CD8-positive, alpha-beta memory T cell (primary cell): ENCODE data around the gene CD83. TPM values are rescaled to one million over a fixed set of nuclear protein-coding genes. Genes with fewer than 3 reads are reported as not detected.

ENCODE experiments used
- CTCF ChIA-PET: fragments of 350-600 bp; sonication (Branson Sonifier 250); formaldehyde crosslinking; loops from one replicate; lab custom pipeline; 2021; ENCODE audit warnings: antibody characterized with exemption; lab: Charles Lee
- POLR2A ChIA-PET: fragments of 350-600 bp; sonication (Branson Sonifier 250); formaldehyde crosslinking; loops from one replicate; lab custom pipeline; 2021; ENCODE audit warnings: antibody characterized with exemption; lab: Charles Lee
- DNase-seq, 5 donors: peaks; one replicate each; pipeline versions ENCODE4 v3.0.0 to v3.0.0-alpha.2; 2020 to 2022; ENCODE audit warnings: mixed read lengths in 1 of 5
- H3K27ac ChIP-seq: one replicate; pipeline ENCODE4 v1.7.0; 2013; ENCODE audit warnings: low read depth, mild to moderate bottlenecking, low read length, moderate library complexity
- H3K27me3 ChIP-seq: 2 replicates; pipeline ENCODE4 v1.7.0; 2013; ENCODE audit warnings: low read length, mild to moderate bottlenecking; ENCODE audit not compliant: insufficient read depth, poor library complexity, severe bottlenecking
- H3K36me3 ChIP-seq: 2 replicates; pipeline ENCODE4 v1.7.0; 2013; ENCODE audit warnings: mild to moderate bottlenecking, low read length, moderate library complexity; ENCODE audit not compliant: insufficient read depth
- H3K4me1 ChIP-seq: 2 replicates; pipeline ENCODE4 v1.7.0; 2013; ENCODE audit warnings: mild to moderate bottlenecking, low read length, moderate library complexity; ENCODE audit not compliant: insufficient read depth
- H3K4me3 ChIP-seq: 2 replicates; pipeline ENCODE4 v1.7.0; 2013; ENCODE audit warnings: mild to moderate bottlenecking, low read length
- H3K9me3 ChIP-seq: 2 replicates; pipeline ENCODE4 v1.7.0; 2013; ENCODE audit warnings: mild to moderate bottlenecking, low read length
- H3K27ac Mint-ChIP-seq, 8 donors: one replicate each; pipeline ENCODE4 v1.8.0; 2020 to 2021; ENCODE audit warnings: mixed read lengths in 8 of 8, mild to moderate bottlenecking in 6 of 8, inconsistent platforms in 3 of 8, moderate library complexity in 3 of 8
- H3K27me3 Mint-ChIP-seq, 2 donors: one replicate each; pipeline ENCODE4 v1.8.0; 2020 to 2021; ENCODE audit warnings: mixed read lengths in 2 of 2, mild to moderate bottlenecking in 1 of 2, moderate library complexity in 1 of 2
- H3K36me3 Mint-ChIP-seq, 3 donors: one replicate each; pipeline ENCODE4 v1.8.0; 2020 to 2021; ENCODE audit warnings: mixed read lengths in 3 of 3, inconsistent platforms in 1 of 3, mild to moderate bottlenecking in 1 of 3
- H3K4me1 Mint-ChIP-seq, 3 donors: one replicate each; pipeline ENCODE4 v1.8.0; 2020 to 2021; ENCODE audit warnings: mixed read lengths in 3 of 3, inconsistent platforms in 1 of 3, mild to moderate bottlenecking in 1 of 3
- H3K4me3 Mint-ChIP-seq, 7 donors: one replicate each; pipeline ENCODE4 v1.8.0; 2020 to 2021; ENCODE audit warnings: mixed read lengths in 7 of 7, mild to moderate bottlenecking in 6 of 7, moderate library complexity in 4 of 7, inconsistent platforms in 2 of 7
- H3K9me3 Mint-ChIP-seq, 5 donors: one replicate each; pipeline ENCODE4 v1.8.0; 2020 to 2022; ENCODE audit warnings: mixed read lengths in 5 of 5, mild to moderate bottlenecking in 3 of 5, moderate library complexity in 2 of 5, inconsistent platforms in 1 of 5
- polyA plus RNA-seq: library from polyadenylated mRNA; unstranded; fragments of 300-500 nt; fragmentation: Illumina TruSeq; gene quantifications from one replicate; pipeline ENCODE4 v1.2.3, GENCODE V29; 2021
- total RNA-seq, 2 experiments: library from RNA; stranded (reverse); gene quantifications; one replicate each; pipeline ENCODE4 v1.2.3, GENCODE V29; 2021

The CD83 gene
- total and polyA plus RNA-seq, 3 experiments from 2014 or later, result 3.2 to 56.2 (median 53.3) TPM

DNA sequence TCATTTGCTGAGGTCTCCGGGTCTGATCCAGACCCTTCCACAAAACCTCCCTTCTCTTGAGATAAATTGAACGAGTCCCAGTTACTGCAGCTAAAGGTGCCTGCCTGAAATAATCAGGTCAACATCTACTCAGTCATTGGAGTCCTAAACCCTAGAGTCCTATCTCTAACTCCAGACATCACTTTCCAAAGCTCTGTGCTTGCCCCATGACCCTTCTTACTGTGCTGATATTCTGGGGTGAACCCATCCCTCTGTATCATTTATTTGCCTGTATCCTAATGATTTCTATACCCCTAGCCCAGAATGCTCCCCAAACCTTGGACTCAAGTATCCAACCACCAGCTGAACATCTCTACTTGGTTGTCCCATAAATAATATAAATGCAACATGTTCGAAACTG, 35.7 kb downstream of the CD83 start:
- peaks cover 0 to 1% (median 0%) of the 10 kb centered on the region in 3 donors for H3K36me3 Mint-ChIP-seq
- Histone ChIP-seq H3K4me3 (no peak overlapping the region), H3K4me1 (no peaks in the 10 kb centered on the region), H3K27me3 (no peaks in the 10 kb centered on the region), H3K9me3 (no peaks in the 10 kb centered on the region), H3K36me3 (no peaks in the 10 kb centered on the region), H3K27ac (no peak overlapping the region)
- H3K9me3 Mint-ChIP-seq, result no peaks in the 10 kb centered on the region
- H3K4me3 Mint-ChIP-seq, result no peak overlapping the region
- no peak for DNase-seq
- no peaks in the 10 kb centered on the region for H3K4me1 Mint-ChIP-seq
- ChIA-PET CTCF (interaction anchor here (1.4 kb wide), 1 partner anchor 14 kb away, joined by 3 read pairs; no protein-coding TSS in a partner anchor), POLR2A (no interaction called here)
- H3K27me3 Mint-ChIP-seq, result peaks cover 2 to 4% of the 10 kb centered on the region in 2 donors
- no peak overlapping the region for H3K27ac Mint-ChIP-seq

DNA sequence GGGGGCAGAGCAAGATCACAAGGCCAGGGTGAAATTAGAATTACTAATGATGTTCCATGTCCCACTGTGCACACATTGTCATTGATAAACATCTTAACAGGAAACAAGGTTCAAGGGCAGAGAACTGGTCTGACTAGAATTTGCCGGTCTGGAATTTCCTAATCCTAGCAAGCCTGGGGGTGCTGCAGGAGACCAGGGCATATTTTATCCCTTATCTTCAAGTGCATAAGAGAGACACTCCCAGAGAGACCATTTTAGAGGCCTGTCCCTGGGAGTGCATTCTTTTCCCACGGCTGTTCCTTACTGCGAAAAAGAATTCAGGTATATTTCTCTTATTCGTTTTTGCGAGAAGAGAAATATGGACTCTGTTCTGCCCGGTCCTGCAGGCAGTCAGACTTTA, 41.5 kb downstream of the CD83 start:
- DNase-seq, result no peak
- Histone ChIP-seq H3K9me3 (no peaks in the 10 kb centered on the region), H3K4me3 (no peak overlapping the region), H3K27ac (no peak overlapping the region), H3K36me3 (no peaks in the 10 kb centered on the region), H3K27me3 (no peaks in the 10 kb centered on the region), H3K4me1 (no peaks in the 10 kb centered on the region)
- no peaks in the 10 kb centered on the region for H3K4me1 Mint-ChIP-seq
- peaks cover 0 to 26% (median 0%) of the 10 kb centered on the region in 3 donors for H3K36me3 Mint-ChIP-seq
- H3K27ac Mint-ChIP-seq, result no peak overlapping the region
- ChIA-PET CTCF (no interaction called here), POLR2A (no interaction called here)
- H3K9me3 Mint-ChIP-seq, result peaks cover 3 to 10% (median 9%) of the 10 kb centered on the region in 5 donors
- no peak overlapping the region for H3K4me3 Mint-ChIP-seq
- H3K27me3 Mint-ChIP-seq, result peaks cover 10 to 20% of the 10 kb centered on the region in 2 donors

DNA sequence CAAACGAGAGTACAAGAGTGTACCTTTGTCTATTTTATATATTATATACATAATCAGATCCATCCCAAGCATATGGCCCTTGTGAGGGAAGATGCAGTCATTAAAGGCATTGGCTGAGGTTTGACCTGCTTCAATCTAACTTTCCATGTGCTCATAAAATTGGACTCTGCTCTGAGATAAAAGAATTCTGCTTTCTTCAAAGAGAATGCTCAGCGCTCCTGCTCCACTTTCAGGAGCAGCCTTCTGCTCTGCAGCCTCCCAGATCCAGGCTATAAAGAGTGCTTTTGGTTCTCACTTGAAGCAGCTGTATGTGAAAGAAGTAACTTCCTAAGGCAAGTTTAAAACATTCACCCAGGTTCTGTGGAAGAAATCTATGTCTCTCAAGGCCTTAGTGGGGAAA, 45.3 kb downstream of the CD83 start:
- H3K27me3 Mint-ChIP-seq, result peaks cover 18 to 39% of the 10 kb centered on the region in 2 donors
- no peaks in the 10 kb centered on the region for H3K9me3 ChIP-seq
- no peak overlapping the region for H3K4me3 Mint-ChIP-seq
- H3K36me3 Mint-ChIP-seq, result peaks cover 0 to 36% (median 0%) of the 10 kb centered on the region in 3 donors
- H3K4me3 ChIP-seq, result no peak overlapping the region
- no peak overlapping the region for H3K27ac Mint-ChIP-seq
- CTCF ChIA-PET, result no interaction called here
- no peaks in the 10 kb centered on the region for H3K27me3 ChIP-seq
- POLR2A ChIA-PET, result no interaction called here
- no peaks in the 10 kb centered on the region for H3K4me1 Mint-ChIP-seq
- peaks cover 3 to 11% (median 9%) of the 10 kb centered on the region in 5 donors for H3K9me3 Mint-ChIP-seq
- no peaks in the 10 kb centered on the region for H3K4me1 ChIP-seq
- H3K36me3 ChIP-seq, result no peaks in the 10 kb centered on the region
- H3K27ac ChIP-seq, result no peak overlapping the region
- no peak for DNase-seq

GRCh38 chr6:14165091-14165490, 47.5 kb downstream of the CD83 start:
- H3K27ac ChIP-seq, result no peak overlapping the region
- peaks cover 7% of the 10 kb centered on the region for H3K9me3 ChIP-seq
- H3K4me3 ChIP-seq, result no peak overlapping the region
- no peaks in the 10 kb centered on the region for H3K27me3 ChIP-seq
- peaks cover 14 to 24% (median 22%) of the 10 kb centered on the region in 5 donors for H3K9me3 Mint-ChIP-seq
- H3K27me3 Mint-ChIP-seq, result peaks cover 14 to 44% of the 10 kb centered on the region in 2 donors
- ChIA-PET POLR2A (no interaction called here), CTCF (interaction anchor here (1.6 kb wide), 1 partner anchor 20 kb away, joined by 6 read pairs; no protein-coding TSS in a partner anchor)
- H3K4me1 ChIP-seq, result no peaks in the 10 kb centered on the region
- peaks cover 1 to 42% (median 3%) of the 10 kb centered on the region in 3 donors for H3K36me3 Mint-ChIP-seq
- DNase-seq, result no peak
- H3K4me1 Mint-ChIP-seq, result no peaks in the 10 kb centered on the region
- no peak overlapping the region for H3K4me3 Mint-ChIP-seq
- H3K36me3 ChIP-seq, result no peaks in the 10 kb centered on the region
- no peak overlapping the region for H3K27ac Mint-ChIP-seq

DNA sequence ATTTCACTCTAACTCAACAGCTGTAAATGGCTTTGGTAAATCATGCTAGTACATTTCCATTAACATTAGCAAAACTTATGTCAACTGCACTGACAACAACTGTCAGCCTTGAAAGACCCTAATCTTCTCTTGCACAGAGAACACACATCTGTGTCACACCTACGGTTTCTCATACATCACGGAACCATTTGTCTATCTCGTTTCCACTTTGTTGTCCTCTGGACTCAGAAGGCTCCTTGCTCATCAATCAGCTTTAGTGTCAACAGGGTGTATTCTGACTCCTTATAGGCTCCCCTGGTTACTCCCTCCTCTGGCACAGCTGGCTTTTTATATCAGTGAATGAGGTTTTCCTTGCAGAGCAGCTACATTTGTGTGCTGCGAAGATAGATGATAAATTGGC, 49.3 kb downstream of the CD83 start:
- no peak overlapping the region for H3K4me3 Mint-ChIP-seq
- Histone ChIP-seq H3K36me3 (no peaks in the 10 kb centered on the region), H3K9me3 (peaks cover 7% of the 10 kb centered on the region), H3K4me1 (no peaks in the 10 kb centered on the region), H3K4me3 (no peak overlapping the region), H3K27me3 (no peaks in the 10 kb centered on the region), H3K27ac (no peak overlapping the region)
- H3K27me3 Mint-ChIP-seq, result peaks cover 14 to 51% of the 10 kb centered on the region in 2 donors
- no peaks in the 10 kb centered on the region for H3K4me1 Mint-ChIP-seq
- POLR2A ChIA-PET, result no interaction called here
- DNase-seq, result no peak
- peaks cover 1 to 47% (median 3%) of the 10 kb centered on the region in 3 donors for H3K36me3 Mint-ChIP-seq
- CTCF ChIA-PET, result no interaction called here
- no peak overlapping the region for H3K27ac Mint-ChIP-seq
- peaks cover 21 to 37% (median 32%) of the 10 kb centered on the region in 5 donors for H3K9me3 Mint-ChIP-seq

GRCh38 chr6:14170128-14170527, 52.6 kb downstream of the CD83 start:
- CTCF ChIA-PET, result no interaction called here
- no peaks in the 10 kb centered on the region for H3K36me3 ChIP-seq
- H3K4me3 ChIP-seq, result no peak overlapping the region
- POLR2A ChIA-PET, result no interaction called here
- Mint-ChIP-seq H3K9me3 (peaks cover 30 to 41% (median 38%) of the 10 kb centered on the region in 5 donors), H3K4me1 (no peaks in the 10 kb centered on the region), H3K27me3 (peaks cover 9 to 39% of the 10 kb centered on the region in 2 donors), H3K4me3 (no peak overlapping the region), H3K36me3 (peaks cover 1 to 54% (median 3%) of the 10 kb centered on the region in 3 donors), H3K27ac (no peak overlapping the region)
- no peaks in the 10 kb centered on the region for H3K4me1 ChIP-seq
- H3K27ac ChIP-seq, result no peak overlapping the region
- no peak for DNase-seq
- no peaks in the 10 kb centered on the region for H3K27me3 ChIP-seq
- H3K9me3 ChIP-seq, result peaks cover 7% of the 10 kb centered on the region

DNA sequence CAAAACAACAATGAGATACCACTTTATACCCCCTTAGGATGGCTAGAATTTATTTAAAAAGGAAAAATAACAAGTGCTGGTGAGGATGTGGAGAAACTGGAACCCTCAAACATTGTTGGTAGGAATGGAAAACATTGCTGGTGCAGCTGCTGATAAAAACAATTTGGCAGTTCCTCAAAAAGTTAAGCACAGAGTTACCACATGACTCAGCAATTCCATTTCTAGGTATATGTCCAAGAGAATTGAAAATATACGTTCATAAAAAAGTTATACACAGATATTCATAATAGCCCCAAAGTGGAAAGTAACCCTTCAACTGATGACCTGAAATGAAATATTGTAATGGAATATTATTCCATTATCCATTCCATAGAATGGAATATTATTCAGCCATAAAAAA, 55.0 kb downstream of the CD83 start:
- Histone ChIP-seq H3K4me1 (no peaks in the 10 kb centered on the region), H3K9me3 (peaks cover 7% of the 10 kb centered on the region), H3K27me3 (no peaks in the 10 kb centered on the region), H3K4me3 (no peak overlapping the region), H3K36me3 (no peaks in the 10 kb centered on the region), H3K27ac (no peak overlapping the region)
- H3K9me3 Mint-ChIP-seq, result peaks cover 30 to 41% (median 38%) of the 10 kb centered on the region in 5 donors
- no peak overlapping the region for H3K4me3 Mint-ChIP-seq
- DNase-seq, result no peak
- H3K36me3 Mint-ChIP-seq, result peaks cover 1 to 47% (median 3%) of the 10 kb centered on the region in 3 donors
- ChIA-PET POLR2A (no interaction called here), CTCF (no interaction called here)
- no peak overlapping the region for H3K27ac Mint-ChIP-seq
- H3K4me1 Mint-ChIP-seq, result no peaks in the 10 kb centered on the region
- H3K27me3 Mint-ChIP-seq, result peaks cover 4 to 23% of the 10 kb centered on the region in 2 donors

- Mint-ChIP-seq H3K9me3 (peaks cover 22 to 33% (median 28%) of the 10 kb centered on the region in 5 donors), H3K27ac (no peak overlapping the region), H3K27me3 (peaks cover 3 to 15% of the 10 kb centered on the region in 2 donors), H3K4me1 (no peaks in the 10 kb centered on the region), H3K4me3 (no peak overlapping the region), H3K36me3 (peaks cover 0 to 30% (median 1%) of the 10 kb centered on the region in 3 donors)
- H3K36me3 ChIP-seq, result no peaks in the 10 kb centered on the region
- peaks cover 7% of the 10 kb centered on the region for H3K9me3 ChIP-seq
- no peaks in the 10 kb centered on the region for H3K27me3 ChIP-seq
- no peak overlapping the region for H3K4me3 ChIP-seq
- ChIA-PET POLR2A (no interaction called here), CTCF (no interaction called here)
- H3K4me1 ChIP-seq, result no peaks in the 10 kb centered on the region
- no peak overlapping the region for H3K27ac ChIP-seq
- DNase-seq, result no peak
These were observed 56.7 kb downstream of the CD83 start for GRCh38 chr6:14174226-14174625.
